DND-41 (cell line): ENCODE measurements around the gene MIGA2.
A peak's percentile ranks its signal among the peaks of the same experiment; 100 is the strongest.
"Not testable (repeated sequence)": the region's sequence is repeated elsewhere in the genome, so short reads cannot be mapped to it uniquely, and the experiment has no call there.

ENCODE experiments used
- ATAC-seq: fragments of 200-7000 bp; cut with Tn5 transposase; 3 replicates; pipeline ENCODE4 v1.9.1; 2021; ENCODE audit warnings: low read depth; ENCODE audit not compliant: insufficient read depth
- DNase-seq: peaks from one replicate; pipeline ENCODE4 v3.0.0-alpha.2; 2020
- H2AFZ ChIP-seq: 2 replicates; pipeline ENCODE4 v1.6.0; 2012; ENCODE audit warnings: low read depth, low read length
- H3K27ac ChIP-seq: 2 replicates; pipeline ENCODE4 v1.5.1; 2012; ENCODE audit warnings: low read length, inconsistent platforms
- H3K27me3 ChIP-seq: fragments of 200-600 bp; sonication (generic); 2 replicates; pipeline ENCODE4 v1.6.0; 2012; ENCODE audit warnings: low read length, mild to moderate bottlenecking, inconsistent platforms; ENCODE audit not compliant: insufficient read depth, poor library complexity
- H3K36me3 ChIP-seq: 2 replicates; pipeline ENCODE4 v1.5.1; 2012; ENCODE audit warnings: low read length, inconsistent platforms; ENCODE audit not compliant: insufficient read depth
- H3K4me1 ChIP-seq: 2 replicates; pipeline ENCODE4 v1.5.1; 2012; ENCODE audit warnings: mild to moderate bottlenecking, low read length; ENCODE audit not compliant: insufficient read depth
- H3K4me2 ChIP-seq: 2 replicates; pipeline ENCODE4 v1.6.0; 2012; ENCODE audit warnings: mild to moderate bottlenecking, moderate library complexity, low read length, inconsistent platforms; ENCODE audit not compliant: insufficient read depth
- H3K4me3 ChIP-seq, 2 experiments: fragments of 200-600 bp in 1 of 2; shearing (Covaris generic) in 1 of 2; 2 replicates each; pipeline ENCODE4 v1.5.1; 2012 to 2016; ENCODE audit warnings: inconsistent platforms in 2 of 2, low read length in 2 of 2, mild to moderate bottlenecking in 2 of 2, low read depth in 1 of 2, moderate library complexity in 1 of 2
- H3K79me2 ChIP-seq: 2 replicates; pipeline ENCODE4 v1.6.0; 2012; ENCODE audit warnings: low read length, inconsistent platforms; ENCODE audit not compliant: insufficient read depth
- H3K9ac ChIP-seq: 2 replicates; pipeline ENCODE4 v1.6.0; 2012; ENCODE audit warnings: low read depth, mild to moderate bottlenecking, inconsistent platforms, low read length, moderate library complexity
- H3K9me3 ChIP-seq: 2 replicates; pipeline ENCODE4 v1.5.1; 2012; ENCODE audit warnings: low read length, moderate library complexity, mild to moderate bottlenecking, inconsistent platforms; ENCODE audit not compliant: insufficient read depth, severe bottlenecking
- H4K20me1 ChIP-seq: 2 replicates; pipeline ENCODE4 v1.6.0; 2012; ENCODE audit warnings: low read length; ENCODE audit not compliant: insufficient read depth
- CTCF ChIP-seq: IDR thresholded peaks from 2 replicates; pipeline ENCODE4 v1.5.1; 2012; ENCODE audit warnings: borderline replicate concordance, low read length, moderate library complexity, mild to moderate bottlenecking; ENCODE audit not compliant: poor library complexity, severe bottlenecking; ENCODE audit errors: extremely low read depth
- EZH2 ChIP-seq: IDR thresholded peaks from 3 replicates; pipeline ENCODE4 v1.6.1; 2012; ENCODE audit warnings: borderline replicate concordance, low read depth, mild to moderate bottlenecking, moderate library complexity, low read length, inconsistent platforms; ENCODE audit not compliant: severe bottlenecking

Gene MIGA2

GRCh38 chr9:129032541-129033159, 3.8 kb upstream of the MIGA2 start:
- Histone ChIP-seq H3K9ac (no peak overlapping the region), H3K36me3 (peaks cover under 1% of the 10 kb centered on the region; the same call in 1 of the 2 replicates), H3K9me3 (no peaks in the 10 kb centered on the region), H3K79me2 (peaks cover 15% of the 10 kb centered on the region), H3K4me1 (peaks cover 21% of the 10 kb centered on the region), H2AFZ (no peak overlapping the region), H3K27me3 (no peaks in the 10 kb centered on the region), H3K27ac (no peak overlapping the region), H3K4me2 (no peak overlapping the region), H4K20me1 (peaks cover 8% of the 10 kb centered on the region), H3K4me3 (no peak overlapping the region)
- TF ChIP-seq EZH2 (no peak), CTCF (no peak)
- ATAC-seq (no peak), DNase-seq (no peak)

GRCh38 chr9:129033216-129033615, 3.2 kb upstream of the MIGA2 start:
- TF ChIP-seq EZH2 (no peak), CTCF (no peak)
- Histone ChIP-seq H3K9me3 (no peaks in the 10 kb centered on the region), H3K27ac (no peak overlapping the region), H3K36me3 (no peaks in the 10 kb centered on the region; the same call in 1 of the 2 replicates), H2AFZ (no peak overlapping the region), H3K4me2 (no peak overlapping the region), H3K4me1 (peaks cover 26% of the 10 kb centered on the region), H3K79me2 (peaks cover 17% of the 10 kb centered on the region), H3K4me3 (no peak overlapping the region), H3K27me3 (no peaks in the 10 kb centered on the region), H4K20me1 (peaks cover 12% of the 10 kb centered on the region), H3K9ac (no peak overlapping the region)
- ATAC-seq, result no peak
- DNase-seq, result no peak

GRCh38 chr9:129035838-129036237, 588 bp upstream of the MIGA2 start:
- H3K79me2 ChIP-seq, result peaks cover 29% of the 10 kb centered on the region
- H3K36me3 ChIP-seq, DNase-seq, H3K27me3 ChIP-seq, H3K9me3 ChIP-seq: not testable (repeated sequence)
- H4K20me1 ChIP-seq, result peaks cover 13% of the 10 kb centered on the region
- H3K4me1 ChIP-seq, result peaks cover 22% of the 10 kb centered on the region
- H2AFZ ChIP-seq, result peak overlapping the region; percentile 80
- H3K4me2 ChIP-seq, result peak overlapping the region; percentile 60
- peak overlapping the region; percentile 40 for H3K9ac ChIP-seq
- peak overlapping the region in 1 of 2 experiments; percentile 41; a peak in 2 of 4 replicates for H3K4me3 ChIP-seq
- peak; percentile 3 for ATAC-seq
- peak overlapping the region; percentile 52 for H3K27ac ChIP-seq

GRCh38 chr9:129036923-129037766, 719 bp downstream of the MIGA2 start:
- H2AFZ ChIP-seq, result peak overlapping the region; percentile 85
- peak overlapping the region; percentile 76 for H3K27ac ChIP-seq
- peaks cover 31% of the 10 kb centered on the region for H3K79me2 ChIP-seq
- DNase-seq (no peak), ATAC-seq (no peak)
- H4K20me1 ChIP-seq, result peaks cover 13% of the 10 kb centered on the region
- H3K27me3 ChIP-seq, result no peaks in the 10 kb centered on the region
- no peaks in the 10 kb centered on the region for H3K9me3 ChIP-seq
- H3K4me3 ChIP-seq, result peak overlapping the region; percentile 95 to 99
- peak overlapping the region; percentile 98 for H3K4me2 ChIP-seq
- H3K4me1 ChIP-seq, result peaks cover 22% of the 10 kb centered on the region
- TF ChIP-seq CTCF, result no peak
- TF ChIP-seq EZH2, result no peak
- peak overlapping the region; percentile 87 for H3K9ac ChIP-seq
- peaks cover 13% of the 10 kb centered on the region for H3K36me3 ChIP-seq
